B cell (primary cell): ENCODE results near the gene GABRD.

Source experiments
- CTCF ChIP-seq: fragments of 200-600 bp; IDR thresholded peaks from one replicate; pipeline ENCODE4 v1.8.0; 2022; ENCODE audit warnings: antibody characterized with exemption, mild to moderate bottlenecking
- EZH2 ChIP-seq: IDR thresholded peaks from 2 replicates; pipeline ENCODE4 v1.6.1; 2012; ENCODE audit warnings: borderline replicate concordance, low read depth, mild to moderate bottlenecking, moderate library complexity, low read length; ENCODE audit not compliant: insufficient read depth, poor library complexity, severe bottlenecking

- TF ChIP-seq CTCF = no peak
- no peak for TF ChIP-seq EZH2
Measured at GRCh38 chr1:1984560-1985070, 34.5 kb upstream of the GABRD start.
